GM04504 (cell line): ENCODE results near the gene SLAMF8.
A peak's percentile ranks its signal among the peaks of the same experiment; 100 is the strongest.

Experiments
- DNase-seq: peaks from one replicate; pipeline ENCODE4 v3.0.0-alpha.2; 2012; ENCODE audit warnings: low read depth

The SLAMF8 gene

GRCh38 chr1:159826441-159827101 is at the start of gene SLAMF8:
Gene SLAMF8 (plus strand): TSS chr1:159826873. CDS start chr1:159826899, 26 bp downstream.
- no peak for DNase-seq

GRCh38 chr1:159778266-159778665 is 48.4 kb upstream of the SLAMF8 start:
- DNase-seq, result no peak

- DNase-seq, result no peak
Measured at GRCh38 chr1:159779403-159779851, 47.2 kb upstream of the SLAMF8 start.

- peak; percentile 98 for DNase-seq
Measured at GRCh38 chr1:159780583-159781582, 45.8 kb upstream of the SLAMF8 start, which contains the start of gene DUSP23. Gene DUSP23 (plus strand): TSS chr1:159780962. CDS start chr1:159781101, 139 bp downstream.

DNA sequence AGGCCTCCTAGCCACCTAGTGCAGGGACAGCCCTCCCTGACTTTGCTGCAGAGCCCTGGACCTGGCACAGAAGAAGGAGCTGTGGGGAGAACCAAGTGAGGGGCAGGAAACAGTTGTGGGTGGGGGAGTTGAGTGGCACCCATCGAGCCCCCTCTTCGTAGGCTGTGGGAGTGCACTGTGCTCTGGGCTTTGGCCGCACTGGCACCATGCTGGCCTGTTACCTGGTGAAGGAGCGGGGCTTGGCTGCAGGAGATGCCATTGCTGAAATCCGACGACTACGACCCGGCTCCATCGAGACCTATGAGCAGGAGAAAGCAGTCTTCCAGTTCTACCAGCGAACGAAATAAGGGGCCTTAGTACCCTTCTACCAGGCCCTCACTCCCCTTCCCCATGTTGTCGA is 44.7 kb upstream of the SLAMF8 start:
- no peak for DNase-seq

GRCh38 chr1:159783724-159784123 is 42.9 kb upstream of the SLAMF8 start:
- no peak for DNase-seq

DNA sequence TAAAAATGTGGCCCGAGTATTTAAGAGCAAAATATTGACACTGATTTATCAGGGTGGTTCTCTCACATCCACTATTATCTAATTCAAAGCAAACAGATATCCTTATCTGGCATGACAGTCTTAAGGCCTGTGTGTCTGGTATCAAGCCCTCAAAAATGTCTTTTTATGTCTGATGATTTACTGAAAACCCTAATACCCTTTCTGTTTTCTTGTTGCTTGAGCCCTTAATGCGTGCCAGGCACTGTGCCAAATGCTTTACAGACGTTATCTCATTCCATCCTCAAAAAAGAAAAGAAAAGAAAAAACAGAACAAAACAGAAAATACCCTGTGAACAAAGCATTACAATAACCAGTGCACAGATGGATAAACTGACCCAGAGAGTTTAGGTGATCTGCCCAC is 40.2 kb upstream of the SLAMF8 start:
- DNase-seq, result no peak

DNA sequence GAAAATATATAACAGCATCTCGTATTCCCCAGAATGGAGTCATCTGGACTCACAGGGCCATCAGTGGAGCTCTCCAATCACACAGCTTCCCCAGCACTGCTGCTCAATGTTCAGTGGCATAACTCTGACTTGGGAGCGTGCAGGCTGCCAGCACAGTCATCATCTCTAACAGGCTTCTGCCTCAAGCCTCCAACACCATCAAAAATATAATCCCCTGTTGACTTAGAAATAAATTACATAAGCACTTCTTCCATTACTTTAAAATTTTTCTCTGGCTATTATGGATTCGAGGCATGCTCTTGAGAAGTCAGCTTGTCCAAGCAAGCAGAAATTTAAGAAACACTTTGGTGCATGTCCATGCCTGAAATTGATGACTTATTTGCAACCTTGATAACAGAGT is 39.7 kb upstream of the SLAMF8 start:
- DNase-seq, result no peak

DNA sequence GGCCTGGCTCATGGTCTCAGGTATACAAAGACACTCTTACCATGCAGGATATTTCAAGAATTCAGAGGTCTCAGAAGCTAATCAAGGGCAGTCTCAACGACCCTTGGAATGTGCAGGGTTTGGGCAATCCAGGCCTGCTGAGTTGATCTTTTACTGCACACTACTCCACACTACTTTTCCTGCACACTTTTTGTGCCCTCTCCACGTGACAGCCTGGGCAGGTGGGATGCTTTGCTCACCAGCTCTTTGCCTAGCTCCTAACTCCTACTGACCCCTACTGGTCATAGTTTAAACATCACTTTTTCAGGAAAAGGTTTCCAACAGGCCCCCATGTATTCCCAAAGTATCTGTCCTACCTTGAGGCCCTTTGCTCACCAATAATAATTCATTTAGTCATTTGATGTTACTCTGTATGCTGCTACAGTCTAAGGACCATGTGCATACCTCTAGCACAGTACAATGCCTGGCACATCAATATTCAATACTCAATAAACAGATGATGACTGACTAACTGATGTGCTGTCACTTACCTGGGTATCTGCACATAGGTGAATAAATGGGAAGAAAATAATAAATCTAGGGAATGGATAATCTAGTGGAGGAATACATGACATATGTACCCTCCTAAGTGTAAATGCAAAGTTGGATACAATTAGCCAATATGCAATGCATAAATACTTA is 36.3 kb upstream of the SLAMF8 start:
- no peak for DNase-seq

- no peak for DNase-seq
Measured at GRCh38 chr1:159791031-159791430, 35.6 kb upstream of the SLAMF8 start.

DNA sequence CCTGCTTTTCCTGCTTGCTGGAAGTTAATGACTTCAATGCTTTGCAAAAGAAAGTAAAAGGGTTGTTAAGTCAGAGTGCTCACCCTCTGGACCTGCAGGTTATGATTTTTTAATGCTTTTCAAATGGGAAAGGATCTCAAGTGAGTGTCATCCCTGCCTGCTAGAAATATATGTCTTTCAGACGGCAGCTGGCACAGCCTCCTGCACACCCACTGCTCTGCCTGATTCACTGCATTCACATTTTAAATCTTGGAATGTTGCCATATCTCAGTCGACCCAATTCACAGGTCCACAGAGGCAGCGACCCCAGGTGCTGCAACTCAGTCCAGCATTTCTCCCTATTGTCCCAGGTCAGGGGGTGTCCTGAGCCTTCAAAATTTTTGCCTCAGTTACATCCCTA is 35.2 kb upstream of the SLAMF8 start:
- DNase-seq, result no peak

DNA sequence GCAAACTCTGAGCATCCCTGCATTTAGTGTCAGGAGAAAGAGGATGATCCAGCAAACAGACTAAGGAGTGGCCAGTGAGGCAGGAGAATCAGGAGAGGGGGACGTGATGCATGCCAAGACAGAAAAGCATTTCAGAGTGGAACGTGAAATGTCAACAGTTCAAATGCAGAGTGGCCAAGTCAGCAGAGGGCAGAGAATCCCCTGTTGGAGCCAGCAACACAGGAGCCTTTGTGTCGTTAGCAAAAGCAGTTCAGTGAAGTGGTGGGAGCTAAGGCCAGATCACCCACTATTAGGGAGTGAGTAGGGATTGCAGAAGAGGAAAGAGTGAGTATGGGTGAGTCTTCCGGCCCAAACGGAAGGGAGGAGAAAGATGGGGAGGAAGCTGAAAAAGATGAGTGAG is 31.1 kb upstream of the SLAMF8 start:
- no peak for DNase-seq

DNA sequence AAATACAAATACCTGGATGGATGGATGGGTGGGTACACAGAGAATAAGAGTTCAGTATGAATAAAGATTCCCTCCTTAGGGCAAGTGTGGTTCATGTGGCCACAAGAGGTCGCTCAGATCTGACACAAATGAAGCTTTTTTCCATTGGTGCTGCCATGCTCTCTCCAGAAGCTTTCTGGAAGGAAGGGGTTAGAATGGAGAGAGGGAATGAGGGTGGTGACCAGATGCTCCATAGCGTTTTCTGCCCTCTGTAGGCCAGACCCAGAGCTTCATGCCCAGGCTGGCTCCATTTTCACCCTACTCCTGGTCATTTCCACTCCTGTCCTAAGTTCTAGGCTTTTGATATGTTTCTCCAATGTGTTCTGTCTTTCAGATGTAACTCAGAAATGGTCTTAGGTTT is 27.8 kb upstream of the SLAMF8 start:
- DNase-seq, result peak; percentile 68

DNA sequence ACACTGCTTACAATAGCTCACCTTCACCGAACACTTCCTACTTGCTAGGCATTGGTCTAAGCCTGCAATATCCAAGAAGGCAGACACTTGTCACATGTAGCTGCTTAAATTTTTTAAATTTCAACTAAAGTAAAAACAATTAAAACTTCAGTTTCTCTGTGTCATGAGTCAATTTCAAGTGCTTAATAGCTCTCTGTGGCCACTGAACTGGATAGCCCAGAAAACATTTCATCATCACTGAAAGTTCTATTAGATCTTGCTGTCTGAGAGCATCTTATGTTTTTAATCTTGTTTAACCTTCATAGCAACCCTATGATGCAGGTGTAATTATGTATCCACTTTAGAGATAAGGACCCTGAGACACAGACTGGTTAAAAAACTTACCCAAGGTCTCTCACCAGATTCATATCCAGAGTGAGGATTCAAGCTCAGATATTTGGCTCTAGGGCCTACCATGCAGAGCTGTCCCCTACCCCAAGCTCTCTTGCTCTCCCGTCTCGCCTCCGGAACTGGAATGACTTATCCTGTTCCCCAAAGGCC is 27.2 kb upstream of the SLAMF8 start:
- no peak for DNase-seq

DNA sequence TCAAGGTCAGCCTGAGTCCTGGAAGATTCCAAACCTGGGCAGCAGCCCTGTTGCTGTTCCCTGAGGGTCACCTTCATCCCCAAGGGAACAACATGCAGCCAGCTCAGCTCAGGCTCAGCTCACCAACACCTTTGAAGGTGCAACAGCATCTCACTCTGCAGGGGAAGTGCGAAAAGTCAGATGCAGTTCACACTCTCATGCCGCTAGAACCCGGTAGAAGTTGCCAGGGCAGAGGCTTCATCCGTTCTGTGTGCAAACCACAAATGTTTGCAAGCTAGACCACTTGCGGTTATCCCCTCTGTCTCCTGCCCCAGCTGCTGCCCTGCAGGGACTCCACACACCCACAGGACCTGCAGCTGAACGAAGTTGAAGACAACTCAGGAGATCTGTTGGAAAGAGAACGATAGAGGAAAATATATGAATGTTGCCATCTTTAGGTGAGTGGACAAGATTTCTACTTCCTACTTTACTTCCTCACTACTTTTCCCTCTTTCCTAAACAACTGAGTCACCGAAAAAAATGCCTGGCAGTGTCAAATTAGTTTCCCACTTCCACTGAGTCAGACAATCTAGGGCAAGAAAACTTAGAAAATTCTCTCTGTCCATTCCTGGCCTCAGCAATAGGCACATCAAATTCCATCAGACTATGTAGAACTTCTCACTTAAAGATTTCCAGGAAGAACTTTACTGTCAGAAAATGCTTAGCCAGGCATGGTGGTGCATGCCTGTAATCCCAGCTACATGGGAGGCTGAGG is 26.3 kb upstream of the SLAMF8 start:
- DNase-seq, result no peak

DNA sequence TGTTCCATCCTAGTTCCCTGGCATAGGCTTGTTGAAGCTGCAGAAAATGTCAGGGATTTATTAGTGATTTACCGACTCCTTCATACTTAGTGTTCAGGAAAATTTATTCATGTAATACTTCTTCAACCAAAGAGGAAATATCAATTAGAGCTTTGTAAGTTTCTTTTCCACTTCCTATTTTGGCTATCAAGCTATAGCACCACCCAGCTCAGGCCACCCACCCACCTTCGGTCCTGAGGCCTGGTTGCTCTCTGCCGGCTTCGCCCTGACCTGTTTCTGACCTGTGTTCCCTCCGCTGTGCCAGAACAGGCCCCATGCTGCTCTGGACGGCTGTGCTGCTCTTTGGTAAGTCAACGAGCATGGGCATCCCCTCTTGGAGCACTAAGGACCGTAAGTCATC is 24.6 kb upstream of the SLAMF8 start, which contains the start of gene FCRL6:
TSS of gene FCRL6 (plus strand) at position 250 of the 400 bp plus-strand sequence. CDS start at position 315, 65 bp downstream.
- DNase-seq, result no peak

GRCh38 chr1:159803956-159804689 is 22.6 kb upstream of the SLAMF8 start:
- no peak for DNase-seq

DNA sequence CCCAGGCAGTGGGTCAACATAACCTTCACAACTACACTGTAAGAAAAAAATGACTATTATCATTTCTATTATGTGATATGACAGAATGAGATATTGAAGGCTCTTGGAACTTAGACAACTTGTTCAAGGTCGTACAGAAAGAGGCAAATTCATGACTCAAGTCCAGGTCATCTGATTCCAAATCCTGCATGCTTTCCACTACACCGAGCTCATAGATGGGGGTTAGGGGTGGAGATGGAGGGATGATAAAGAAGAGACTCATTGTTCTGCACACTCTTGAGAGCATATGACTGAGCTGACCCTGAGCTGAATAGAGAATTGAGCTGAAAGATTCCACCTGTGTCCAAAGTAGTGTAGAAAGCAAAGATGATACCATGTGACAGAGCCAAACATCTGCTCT is 21.7 kb upstream of the SLAMF8 start:
- no peak for DNase-seq

GRCh38 chr1:159815926-159816325 is 10.7 kb upstream of the SLAMF8 start:
- DNase-seq, result no peak

GRCh38 chr1:159817276-159818041 is 9.2 kb upstream of the SLAMF8 start:
- peak; percentile 24 for DNase-seq
